HG02970 (cell line): ENCODE results near the gene CCDC9B.

ENCODE experiments used
- ATAC-seq: cut with Tn5 transposase; IDR thresholded peaks from one replicate; pipeline ENCODE4 v1.9.1; 2021; ENCODE audit warnings: mild to moderate bottlenecking, moderate library complexity, moderate number of reproducible peaks; ENCODE audit not compliant: unreplicated experiment, low FRiP score

CCDC9B gene

GRCh38 chr15:40293905-40294895, 46.5 kb downstream of the CCDC9B start:
- no peak for ATAC-seq

DNA sequence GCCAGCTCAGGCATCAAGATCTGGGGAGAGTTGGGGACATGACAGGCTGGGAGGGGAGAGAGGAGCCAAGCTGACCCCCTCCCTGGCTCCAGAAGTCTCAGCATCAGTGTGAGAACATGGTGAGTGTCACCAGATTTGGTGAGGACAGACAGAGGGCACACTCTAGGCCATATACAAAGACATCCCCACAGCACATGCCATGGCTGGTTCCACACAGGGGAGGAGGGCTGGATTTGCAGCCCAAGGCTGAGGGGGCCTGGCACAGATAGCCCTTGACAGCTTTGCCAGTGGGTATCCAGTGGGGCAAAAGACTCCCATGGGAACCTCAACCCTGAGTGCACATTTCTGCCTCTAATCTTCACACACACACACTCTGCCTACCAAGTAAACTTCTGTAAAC, 47.7 kb downstream of the CCDC9B start:
- no peak for ATAC-seq

DNA sequence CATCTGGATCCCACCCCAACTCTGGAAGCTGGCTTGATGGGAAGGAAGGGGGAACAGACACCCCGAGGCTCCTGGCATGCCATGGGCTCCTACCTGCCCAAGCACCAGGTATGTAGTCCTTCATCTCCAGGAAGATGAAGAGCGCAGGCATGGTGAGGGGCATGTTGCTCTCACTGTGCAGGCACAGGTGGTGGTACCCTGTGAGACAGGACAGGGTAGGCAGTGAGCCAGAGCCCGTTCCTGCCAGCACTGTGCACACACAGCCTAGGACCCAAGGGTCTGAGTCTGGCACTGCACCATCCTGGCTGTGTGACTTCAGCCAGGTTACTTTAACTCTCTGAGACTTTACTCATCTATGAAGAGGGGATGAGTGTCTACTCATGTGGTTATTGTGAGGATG, 48.5 kb downstream of the CCDC9B start:
- no peak for ATAC-seq

GRCh38 chr15:40290918-40291574, 49.7 kb downstream of the CCDC9B start:
- no peak for ATAC-seq

DNA sequence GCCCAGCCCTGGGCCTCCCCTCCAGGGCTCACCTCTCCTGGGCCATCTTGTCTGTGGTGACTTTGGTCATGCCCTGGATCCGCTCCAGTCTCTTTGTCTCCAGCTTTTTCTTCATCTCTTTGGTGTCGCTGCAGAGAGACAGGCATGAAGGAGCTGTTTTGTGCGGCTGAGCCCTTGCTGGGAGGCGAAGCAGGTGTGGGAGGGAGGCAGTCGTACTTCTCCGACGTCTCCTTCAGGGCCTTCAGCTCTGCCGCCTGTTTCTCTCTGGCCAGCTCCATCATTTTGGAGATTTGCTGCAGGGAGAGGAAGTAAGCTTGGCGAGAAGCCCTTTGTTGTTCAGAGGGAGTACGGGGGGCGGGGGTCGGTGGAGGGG, 50.2 kb downstream of the CCDC9B start:
- no peak for ATAC-seq

GRCh38 chr15:40289140-40289775, 51.5 kb downstream of the CCDC9B start:
- no peak for ATAC-seq

DNA sequence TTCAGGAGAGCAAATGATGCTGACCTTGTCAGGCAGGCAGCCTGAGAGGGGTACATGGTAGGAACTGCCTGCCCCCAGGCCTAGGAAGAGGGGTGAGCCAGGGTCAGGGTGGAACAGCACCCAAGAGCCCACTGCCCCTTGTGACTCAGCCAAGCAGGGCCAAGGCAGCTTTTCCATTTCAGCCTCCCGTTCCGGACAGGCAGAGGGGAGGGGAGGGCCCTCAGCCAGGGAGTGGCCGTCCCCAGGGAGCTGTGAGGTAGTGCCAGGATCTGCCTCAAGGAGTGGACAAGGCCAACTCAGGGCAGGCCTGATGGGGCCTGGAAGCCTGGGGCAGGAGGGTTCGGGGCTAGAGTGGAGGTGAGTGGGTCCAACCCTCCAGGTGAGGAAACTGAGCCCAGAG, 52.8 kb downstream of the CCDC9B start:
- no peak for ATAC-seq

- ATAC-seq, result no peak
These were observed 53.2 kb downstream of the CCDC9B start for GRCh38 chr15:40287505-40287904.

GRCh38 chr15:40286794-40287193, 53.9 kb downstream of the CCDC9B start:
- no peak for ATAC-seq

- no peak for ATAC-seq
These were observed 54.6 kb downstream of the CCDC9B start for GRCh38 chr15:40286061-40286532.

DNA sequence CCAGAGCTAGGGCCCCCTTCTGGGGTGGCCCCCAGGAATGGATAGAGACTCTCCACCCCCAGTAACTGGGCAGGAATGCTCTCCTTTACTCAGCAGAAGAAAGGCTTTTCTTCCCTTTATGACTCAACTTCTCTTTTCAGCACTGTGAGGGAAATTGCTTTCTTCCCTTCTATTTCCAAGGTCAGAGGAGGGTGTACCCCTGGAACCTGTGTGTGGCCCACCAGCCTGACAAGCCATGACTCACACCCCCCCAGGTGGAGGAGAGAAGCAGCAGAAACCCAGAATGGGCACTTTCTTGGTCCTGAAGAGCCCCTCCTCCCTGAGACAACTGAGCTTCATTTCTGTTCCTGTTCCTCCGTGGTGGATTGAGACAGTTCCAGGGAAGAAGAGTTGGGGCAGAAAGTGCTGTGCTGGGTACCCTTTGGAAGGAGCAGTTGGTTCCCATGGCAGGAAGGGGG, 55.2 kb downstream of the CCDC9B start:
- no peak for ATAC-seq

- ATAC-seq, result no peak
These were observed 55.6 kb downstream of the CCDC9B start for GRCh38 chr15:40285151-40285550.

- no peak for ATAC-seq
These were observed 57.0 kb downstream of the CCDC9B start for GRCh38 chr15:40283615-40284300.

GRCh38 chr15:40282869-40283614, 57.7 kb downstream of the CCDC9B start, which contains the start of gene ANKRD63:
ANKRD63 (minus strand) TSS chr15:40283064; CDS start chr15:40282586, 478 bp downstream.
- no peak for ATAC-seq

DNA sequence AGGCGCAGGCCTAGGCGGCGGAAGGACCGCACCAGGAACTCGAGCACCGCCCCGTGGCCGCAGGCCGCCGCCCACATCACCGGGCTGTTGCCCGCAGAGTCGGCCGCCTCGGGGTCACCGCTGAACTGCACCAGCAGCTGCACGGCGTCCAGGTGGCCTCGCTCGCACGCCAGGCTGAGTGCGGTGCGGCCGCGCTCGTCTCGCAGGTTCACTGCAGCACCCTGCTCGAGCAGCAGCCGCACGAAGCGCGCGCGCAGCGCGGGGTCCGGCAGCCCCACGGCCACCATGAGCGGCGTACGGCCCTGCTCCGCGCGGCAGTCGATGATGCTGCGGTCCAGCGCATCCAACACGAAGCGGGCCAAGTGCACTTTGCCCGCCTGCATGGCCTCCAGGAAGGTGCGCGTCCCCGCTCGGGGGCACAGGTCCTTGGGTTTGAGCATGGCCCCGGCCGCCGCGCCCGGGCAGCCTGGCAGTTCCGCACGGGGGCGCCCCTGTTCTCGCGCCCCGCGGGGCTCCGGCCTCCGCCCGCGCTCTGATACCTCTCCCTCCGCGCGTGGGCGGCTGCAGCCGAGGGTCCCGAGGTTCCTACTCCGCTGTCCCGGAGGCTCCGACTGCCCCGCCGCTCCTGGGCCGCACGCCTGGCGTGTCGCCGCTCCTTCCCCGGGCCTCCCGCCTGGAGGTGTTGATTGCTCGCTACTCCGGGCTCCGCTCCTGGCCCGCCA, 58.4 kb downstream of the CCDC9B start:
- ATAC-seq, result no peak

DNA sequence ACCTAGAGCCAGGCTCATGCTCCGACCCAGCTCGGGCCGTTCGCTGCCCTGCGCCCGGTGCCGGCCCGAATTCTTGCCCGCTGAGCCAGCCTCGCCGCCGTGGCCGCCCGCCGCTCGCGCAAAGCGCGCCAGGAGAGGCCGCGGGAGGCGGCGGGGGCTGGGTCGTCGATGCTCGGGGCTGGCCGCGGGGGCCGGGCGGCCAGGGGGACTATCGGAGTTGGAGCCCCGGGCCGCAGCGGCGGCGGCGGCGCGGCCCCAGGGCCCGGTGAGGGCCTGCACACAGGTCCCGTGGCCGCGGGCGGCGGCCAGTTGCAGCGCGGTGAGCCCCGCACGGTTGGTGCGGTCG, 59.0 kb downstream of the CCDC9B start:
- no peak for ATAC-seq
